Measurements from ENCODE around the gene NCOR1. TPM values are rescaled to one million over a fixed set of nuclear protein-coding genes. Genes with fewer than 3 reads are reported as not detected.
"Not testable (repeated sequence)": the region's sequence is repeated elsewhere in the genome, so short reads cannot be mapped to it uniquely, and the experiment has no call there.

Gene NCOR1
- total RNA-seq, 2 experiments from 2014 or later = 122 to 131 TPM

- Mint-ChIP-seq H3K4me3 (no peak overlapping the region), H3K36me3 (peaks cover 27% of the 10 kb centered on the region), H3K27ac (no peak overlapping the region), H3K4me1 (peaks cover 33% of the 10 kb centered on the region), H3K9me3 (no peaks in the 10 kb centered on the region), H3K27me3 (no peaks in the 10 kb centered on the region)
- DNase-seq = no peak
These were observed 18.1 kb downstream of the NCOR1 start for GRCh38 chr17:16197276-16197675.

GRCh38 chr17:16194307-16194835 is 21.0 kb downstream of the NCOR1 start:
- DNase-seq, H3K9me3 Mint-ChIP-seq, H3K27me3 Mint-ChIP-seq, H3K4me3 Mint-ChIP-seq: not testable (repeated sequence)
- H3K36me3 Mint-ChIP-seq = peaks cover 32% of the 10 kb centered on the region
- peaks cover 24% of the 10 kb centered on the region for H3K4me1 Mint-ChIP-seq
- H3K27ac Mint-ChIP-seq = peak overlapping the region; percentile 14

- H3K36me3 Mint-ChIP-seq = peaks cover 24% of the 10 kb centered on the region
- peak overlapping the region; percentile 16 for H3K27ac Mint-ChIP-seq
- H3K4me3 Mint-ChIP-seq = no peak overlapping the region
These were observed 23.7 kb downstream of the NCOR1 start for GRCh38 chr17:16191604-16192003.

GRCh38 chr17:16190703-16191360 is 24.5 kb downstream of the NCOR1 start:
- Mint-ChIP-seq H3K27me3 (no peaks in the 10 kb centered on the region), H3K4me1 (peaks cover 22% of the 10 kb centered on the region), H3K4me3 (no peak overlapping the region), H3K27ac (no peak overlapping the region), H3K36me3 (peaks cover 25% of the 10 kb centered on the region), H3K9me3 (no peaks in the 10 kb centered on the region)
- no peak for DNase-seq

More at GRCh38 chr17:16191604-16192003, 23.7 kb downstream of the NCOR1 start:
- no peaks in the 10 kb centered on the region for H3K9me3 Mint-ChIP-seq
- no peaks in the 10 kb centered on the region for H3K27me3 Mint-ChIP-seq
- DNase-seq = no peak
- H3K4me1 Mint-ChIP-seq = peaks cover 21% of the 10 kb centered on the region

GRCh38 chr17:16189791-16190348 is 25.5 kb downstream of the NCOR1 start:
- Mint-ChIP-seq H3K4me3 (no peak overlapping the region), H3K27ac (no peak overlapping the region), H3K36me3 (peaks cover 33% of the 10 kb centered on the region), H3K27me3 (no peaks in the 10 kb centered on the region), H3K4me1 (peaks cover 20% of the 10 kb centered on the region), H3K9me3 (no peaks in the 10 kb centered on the region)
- no peak for DNase-seq

- Mint-ChIP-seq H3K27ac (no peak overlapping the region), H3K36me3 (peaks cover 31% of the 10 kb centered on the region), H3K27me3 (no peaks in the 10 kb centered on the region), H3K4me1 (peaks cover 24% of the 10 kb centered on the region), H3K9me3 (no peaks in the 10 kb centered on the region), H3K4me3 (no peak overlapping the region)
- DNase-seq = no peak
These were observed 27.7 kb downstream of the NCOR1 start for GRCh38 chr17:16187642-16188041.

GRCh38 chr17:16181581-16181980 is 33.8 kb downstream of the NCOR1 start:
- Mint-ChIP-seq H3K4me1 (peaks cover 26% of the 10 kb centered on the region), H3K9me3 (no peaks in the 10 kb centered on the region), H3K36me3 (peaks cover 40% of the 10 kb centered on the region), H3K27ac (no peak overlapping the region), H3K4me3 (no peak overlapping the region), H3K27me3 (no peaks in the 10 kb centered on the region)
- DNase-seq = no peak

GRCh38 chr17:16178836-16179235 is 36.5 kb downstream of the NCOR1 start:
- Mint-ChIP-seq H3K27me3 (no peaks in the 10 kb centered on the region), H3K27ac (no peak overlapping the region), H3K4me1 (peaks cover 14% of the 10 kb centered on the region), H3K4me3 (no peak overlapping the region), H3K9me3 (no peaks in the 10 kb centered on the region), H3K36me3 (peaks cover 25% of the 10 kb centered on the region)
- no peak for DNase-seq

- Mint-ChIP-seq H3K9me3 (no peaks in the 10 kb centered on the region), H3K27me3 (no peaks in the 10 kb centered on the region), H3K4me1 (peaks cover 8% of the 10 kb centered on the region), H3K36me3 (peaks cover 20% of the 10 kb centered on the region), H3K27ac (no peak overlapping the region), H3K4me3 (no peak overlapping the region)
- DNase-seq = no peak
These were observed 43.7 kb downstream of the NCOR1 start for GRCh38 chr17:16171613-16172012.

- not testable (repeated sequence) for H3K9me3 Mint-ChIP-seq, DNase-seq, H3K27me3 Mint-ChIP-seq, H3K4me3 Mint-ChIP-seq
- Mint-ChIP-seq H3K36me3 (peaks cover 24% of the 10 kb centered on the region), H3K4me1 (peaks cover 17% of the 10 kb centered on the region), H3K27ac (peak overlapping the region; percentile 34)
These were observed 48.6 kb downstream of the NCOR1 start for GRCh38 chr17:16166766-16167165.

- H3K4me3 Mint-ChIP-seq = no peak overlapping the region
- DNase-seq = no peak
- H3K9me3 Mint-ChIP-seq = no peaks in the 10 kb centered on the region
- peaks cover 25% of the 10 kb centered on the region for H3K36me3 Mint-ChIP-seq
- H3K4me1 Mint-ChIP-seq = peaks cover 6% of the 10 kb centered on the region
- no peak overlapping the region for H3K27ac Mint-ChIP-seq
- no peaks in the 10 kb centered on the region for H3K27me3 Mint-ChIP-seq
These were observed 56.6 kb downstream of the NCOR1 start for GRCh38 chr17:16158714-16159113.

- Mint-ChIP-seq H3K9me3 (no peaks in the 10 kb centered on the region), H3K27me3 (no peaks in the 10 kb centered on the region), H3K36me3 (peaks cover 33% of the 10 kb centered on the region), H3K4me1 (peaks cover 4% of the 10 kb centered on the region), H3K27ac (no peak overlapping the region), H3K4me3 (no peak overlapping the region)
- DNase-seq = no peak
These were observed 59.8 kb downstream of the NCOR1 start for GRCh38 chr17:16155536-16155935.

GRCh38 chr17:16152326-16152725 is 63.0 kb downstream of the NCOR1 start:
- not testable (repeated sequence) for H3K4me3 Mint-ChIP-seq, H3K27me3 Mint-ChIP-seq, H3K9me3 Mint-ChIP-seq, DNase-seq, H3K27ac Mint-ChIP-seq, H3K4me1 Mint-ChIP-seq
- peaks cover 39% of the 10 kb centered on the region for H3K36me3 Mint-ChIP-seq

GRCh38 chr17:16150251-16150856 is 65.0 kb downstream of the NCOR1 start:
- Mint-ChIP-seq H3K27me3 (no peaks in the 10 kb centered on the region), H3K4me3 (no peak overlapping the region), H3K4me1 (peaks cover 4% of the 10 kb centered on the region), H3K36me3 (peaks cover 35% of the 10 kb centered on the region), H3K9me3 (no peaks in the 10 kb centered on the region), H3K27ac (no peak overlapping the region)
- DNase-seq = no peak

GRCh38 chr17:16148596-16148995 is 66.7 kb downstream of the NCOR1 start:
- DNase-seq = no peak
- Mint-ChIP-seq H3K27me3 (no peaks in the 10 kb centered on the region), H3K4me3 (no peak overlapping the region), H3K36me3 (peaks cover 38% of the 10 kb centered on the region), H3K4me1 (peaks cover 4% of the 10 kb centered on the region), H3K9me3 (no peaks in the 10 kb centered on the region), H3K27ac (no peak overlapping the region)
